Hepatocyte (in vitro differentiated cells): ENCODE results near the gene AP3S1. TPM values are rescaled to one million over a fixed set of nuclear protein-coding genes. Genes with fewer than 3 reads are reported as not detected.

Experiments used
- DNase-seq: peaks from one replicate; pipeline ENCODE4 v3.0.0-alpha.2; 2016; ENCODE audit warnings: low spot score
- H2AFZ ChIP-seq: fragments of 200-600 bp; sonication (generic); 2 replicates; pipeline ENCODE4 v1.6.0; 2016; ENCODE audit warnings: antibody characterized with exemption, mild to moderate bottlenecking
- H3K27ac ChIP-seq: fragments of 200-600 bp; sonication (generic); 2 replicates; pipeline ENCODE4 v1.5.1; 2016; ENCODE audit warnings: mild to moderate bottlenecking
- H3K27me3 ChIP-seq: fragments of 200-600 bp; sonication (generic); 2 replicates; pipeline ENCODE4 v1.6.1; 2016
- H3K36me3 ChIP-seq: fragments of 200-600 bp; sonication (generic); replicated peaks from 2 replicates; pipeline ENCODE4 v1.5.1; 2016; ENCODE audit warnings: low read depth; ENCODE audit not compliant: insufficient read depth
- H3K4me1 ChIP-seq: fragments of 200-600 bp; sonication (generic); 2 replicates; pipeline ENCODE4 v1.5.1; 2016; ENCODE audit warnings: mild to moderate bottlenecking, moderate library complexity; ENCODE audit not compliant: insufficient read depth
- H3K4me2 ChIP-seq: fragments of 200-600 bp; sonication (generic); 2 replicates; pipeline ENCODE4 v1.6.0; 2016
- H3K4me3 ChIP-seq: fragments of 200-600 bp; sonication (generic); 2 replicates; pipeline ENCODE4 v1.5.1; 2016; ENCODE audit warnings: mild to moderate bottlenecking
- H3K79me2 ChIP-seq: fragments of 200-600 bp; sonication (generic); 2 replicates; pipeline ENCODE4 v1.6.0; 2017; ENCODE audit warnings: mild to moderate bottlenecking
- H3K9me2 ChIP-seq: fragments of 200-600 bp; sonication (generic); replicated peaks from 2 replicates; pipeline ENCODE4 v1.6.0; 2017; ENCODE audit warnings: mild to moderate bottlenecking; ENCODE audit not compliant: insufficient read depth
- H3K9me3 ChIP-seq: fragments of 200-600 bp; sonication (generic); 2 replicates; pipeline ENCODE4 v1.5.1; 2016; ENCODE audit warnings: low read depth, mild to moderate bottlenecking
- H4K20me1 ChIP-seq: fragments of 200-600 bp; sonication (generic); 2 replicates; pipeline ENCODE4 v1.6.0; 2016; ENCODE audit warnings: mild to moderate bottlenecking; ENCODE audit not compliant: insufficient read depth, poor library complexity, severe bottlenecking
- CTCF ChIP-seq: fragments of 200-600 bp; sonication (generic); IDR thresholded peaks from 2 replicates; pipeline ENCODE4 v1.5.1; 2016; ENCODE audit warnings: antibody characterized with exemption, mild to moderate bottlenecking; ENCODE audit not compliant: poor library complexity
- EZH2 ChIP-seq: fragments of 200-600 bp; sonication (generic); IDR thresholded peaks from 2 replicates; pipeline ENCODE4 v1.6.1; 2016; ENCODE audit warnings: antibody characterized with exemption, mild to moderate bottlenecking, borderline replicate concordance
- EZH2phosphoT487 ChIP-seq: fragments of 200-600 bp; sonication (generic); IDR thresholded peaks from one replicate; pipeline ENCODE4 v1.6.1; 2018; ENCODE audit warnings: antibody characterized with exemption, mild to moderate bottlenecking, low read depth, moderate library complexity; ENCODE audit not compliant: unreplicated experiment, severe bottlenecking
- WGBS: methylation state at CpG from one replicate; pipeline ENCODE4 v1.1.6; 2016; ENCODE audit warnings: low lambda C conversion rate; ENCODE audit errors: missing lambda C conversion rate; 5-methylcytosine and 5-hydroxymethylcytosine counted together
- polyA plus RNA-seq: library from polyadenylated mRNA; unstranded; fragments of >200 nt; fragmentation: Nextera tagmentation; extraction: Ambion mirVana; gene quantifications from 2 replicates; pipeline ENCODE4 v1.2.1, GENCODE V29; 2016
- total RNA-seq: library from RNA; depleted of rRNA; stranded (reverse); fragments of >200 nt; gene quantifications from 2 replicates; pipeline ENCODE4 v1.2.3, GENCODE V29; 2014

Gene AP3S1
- total and polyA plus RNA-seq, 2 experiments from 2014 or later = 148 to 362 TPM

DNA sequence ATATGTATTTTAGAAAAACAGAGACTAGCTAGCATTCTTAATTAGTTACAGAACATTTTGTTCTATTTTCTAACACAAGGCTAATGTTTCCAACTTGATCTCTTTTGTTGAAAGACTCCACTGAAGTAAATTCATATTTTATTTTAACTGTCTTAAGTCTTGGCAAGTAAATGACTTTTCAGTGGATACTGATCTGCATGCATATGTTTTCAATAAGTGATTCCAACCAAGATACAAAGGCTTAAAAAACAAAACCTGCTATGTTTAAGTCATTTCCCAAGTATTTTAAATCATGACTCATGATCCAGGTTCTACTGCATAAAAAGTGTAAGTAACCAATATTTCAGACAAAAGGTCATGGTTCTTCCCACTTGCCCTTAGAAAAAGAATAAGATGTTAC lies 31.0 kb upstream of the AP3S1 start:
- TF ChIP-seq CTCF (no peak), EZH2phosphoT487 (no peak), EZH2 (no peak)
- Histone ChIP-seq H3K4me2 (no peak overlapping the region), H3K27ac (no peak overlapping the region), H3K9me2 (no peaks in the 10 kb centered on the region), H3K9me3 (no peaks in the 10 kb centered on the region), H2AFZ (no peak overlapping the region), H3K36me3 (no peaks in the 10 kb centered on the region), H4K20me1 (no peaks in the 10 kb centered on the region), H3K79me2 (peaks cover 3% of the 10 kb centered on the region), H3K4me3 (no peak overlapping the region), H3K4me1 (peaks cover 12% of the 10 kb centered on the region), H3K27me3 (peaks cover 23% of the 10 kb centered on the region)
- no peak for DNase-seq

- TF ChIP-seq EZH2 (no peak), CTCF (no peak), EZH2phosphoT487 (no peak)
- Histone ChIP-seq H3K27ac (no peak overlapping the region), H3K4me1 (peaks cover 12% of the 10 kb centered on the region), H2AFZ (no peak overlapping the region), H3K4me3 (no peak overlapping the region), H3K79me2 (peaks cover 3% of the 10 kb centered on the region), H3K9me3 (no peaks in the 10 kb centered on the region), H3K36me3 (no peaks in the 10 kb centered on the region), H3K9me2 (no peaks in the 10 kb centered on the region), H3K27me3 (peaks cover 27% of the 10 kb centered on the region), H3K4me2 (no peak overlapping the region), H4K20me1 (no peaks in the 10 kb centered on the region)
- DNase-seq = no peak
These were observed 30.3 kb upstream of the AP3S1 start for GRCh38 chr5:115811406-115811805.

GRCh38 chr5:115812372-115812771 lies 29.4 kb upstream of the AP3S1 start:
- 39% methylated on average over 1 of the region's 1 CpG for WGBS
- Histone ChIP-seq H3K36me3 (no peaks in the 10 kb centered on the region), H3K4me3 (no peak overlapping the region), H3K9me3 (no peaks in the 10 kb centered on the region), H4K20me1 (no peaks in the 10 kb centered on the region), H2AFZ (no peak overlapping the region), H3K9me2 (no peaks in the 10 kb centered on the region), H3K27ac (no peak overlapping the region), H3K27me3 (peaks cover 27% of the 10 kb centered on the region), H3K79me2 (peaks cover 3% of the 10 kb centered on the region), H3K4me1 (peaks cover 10% of the 10 kb centered on the region), H3K4me2 (no peak overlapping the region)
- no peak for DNase-seq
- TF ChIP-seq EZH2phosphoT487 = no peak
- no peak for TF ChIP-seq EZH2
- no peak for TF ChIP-seq CTCF

DNA sequence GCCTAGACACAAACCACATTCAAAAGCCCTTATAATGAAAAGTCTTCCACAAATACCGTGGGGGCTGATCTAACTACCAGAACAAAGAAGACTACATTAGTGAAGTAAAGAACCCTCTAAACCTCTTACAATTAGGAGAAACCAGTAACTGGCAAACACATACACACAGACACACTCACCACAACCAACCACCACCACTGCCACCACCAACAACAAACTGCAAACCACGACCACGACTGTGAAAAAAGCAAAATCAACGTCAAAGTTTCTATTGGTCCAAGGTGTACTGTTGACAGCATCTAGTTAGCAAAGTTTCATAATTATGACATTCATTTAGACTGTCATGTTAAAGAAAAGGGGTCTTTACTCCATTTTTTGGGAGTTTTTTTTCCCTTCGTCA lies 28.0 kb upstream of the AP3S1 start:
- H2AFZ ChIP-seq = no peak overlapping the region
- peaks cover 27% of the 10 kb centered on the region for H3K27me3 ChIP-seq
- peaks cover 3% of the 10 kb centered on the region for H3K79me2 ChIP-seq
- peaks cover 9% of the 10 kb centered on the region for H3K4me1 ChIP-seq
- H3K9me2 ChIP-seq = no peaks in the 10 kb centered on the region
- TF ChIP-seq CTCF (no peak), EZH2 (no peak), EZH2phosphoT487 (no peak)
- WGBS = 91% methylated on average over 5 of the region's 5 CpGs
- no peak overlapping the region for H3K27ac ChIP-seq
- no peaks in the 10 kb centered on the region for H4K20me1 ChIP-seq
- H3K9me3 ChIP-seq = no peaks in the 10 kb centered on the region
- no peak for DNase-seq
- H3K4me3 ChIP-seq = no peak overlapping the region
- H3K4me2 ChIP-seq = peak overlapping the region; percentile 38
- H3K36me3 ChIP-seq = no peaks in the 10 kb centered on the region
